ENCODE measurements around the gene IMMP2L. TPM values are rescaled to one million over a fixed set of nuclear protein-coding genes. Genes with fewer than 3 reads are reported as not detected.

The IMMP2L gene
- total RNA-seq, 4 donors from 2014 or later, result 2.6 to 69.1 (median 34.7) TPM

DNA sequence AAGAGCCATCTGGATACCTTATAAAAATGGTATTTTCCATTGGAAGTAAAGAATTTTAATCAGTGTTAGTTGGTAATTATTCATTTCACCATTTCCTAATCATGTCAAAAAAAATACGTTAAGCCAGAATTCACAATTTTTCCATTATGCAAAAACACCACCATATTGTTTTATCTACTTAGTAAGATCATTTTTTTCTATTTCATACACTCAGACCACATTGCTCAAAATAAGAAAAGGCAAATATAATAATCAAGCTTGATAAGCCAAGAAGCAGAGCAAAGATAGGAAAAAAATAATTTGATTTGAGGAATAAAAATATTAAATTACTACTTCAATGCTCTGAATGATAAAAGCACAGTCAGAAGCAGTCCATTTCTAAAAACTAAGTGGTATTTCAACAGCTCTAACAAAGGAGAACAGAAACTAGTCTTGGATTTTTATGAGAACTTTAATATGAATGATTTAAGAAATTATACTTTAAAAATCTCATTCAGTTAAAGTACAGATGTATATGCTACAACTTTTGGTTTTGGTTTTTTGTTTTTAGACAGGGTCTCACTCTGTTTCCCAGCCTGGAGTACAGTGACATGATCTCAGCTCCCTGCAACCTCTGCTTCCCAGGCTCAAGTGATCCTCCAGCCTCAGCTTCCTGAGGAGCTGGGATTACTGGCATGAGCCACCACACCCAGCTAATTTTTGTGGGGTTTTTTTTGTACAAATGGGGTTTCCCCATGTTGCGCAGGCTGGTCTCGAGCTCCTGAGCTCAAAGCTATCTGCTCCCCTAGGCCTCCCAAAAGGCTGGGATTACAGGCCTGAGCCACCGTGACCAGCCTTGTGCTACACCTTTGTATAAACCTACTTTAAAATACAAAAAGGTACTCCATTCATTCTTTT is 424.7 kb downstream of the IMMP2L start:
- Histone ChIP-seq H3K36me3 (no peaks in the 10 kb centered on the region), H3K4me3 (no peak overlapping the region), H3K27me3 (no peaks in the 10 kb centered on the region), H3K27ac (peak overlapping the region in 1 of 2 donors; percentile 20), H3K4me1 (no peaks in the 10 kb centered on the region), H3K9me3 (no peaks in the 10 kb centered on the region)
- no peak for DNase-seq
- TF ChIP-seq POLR2A (IDR thresholded peaks at IDR 0.05), result no peak
- TF ChIP-seq, protein P1, sequence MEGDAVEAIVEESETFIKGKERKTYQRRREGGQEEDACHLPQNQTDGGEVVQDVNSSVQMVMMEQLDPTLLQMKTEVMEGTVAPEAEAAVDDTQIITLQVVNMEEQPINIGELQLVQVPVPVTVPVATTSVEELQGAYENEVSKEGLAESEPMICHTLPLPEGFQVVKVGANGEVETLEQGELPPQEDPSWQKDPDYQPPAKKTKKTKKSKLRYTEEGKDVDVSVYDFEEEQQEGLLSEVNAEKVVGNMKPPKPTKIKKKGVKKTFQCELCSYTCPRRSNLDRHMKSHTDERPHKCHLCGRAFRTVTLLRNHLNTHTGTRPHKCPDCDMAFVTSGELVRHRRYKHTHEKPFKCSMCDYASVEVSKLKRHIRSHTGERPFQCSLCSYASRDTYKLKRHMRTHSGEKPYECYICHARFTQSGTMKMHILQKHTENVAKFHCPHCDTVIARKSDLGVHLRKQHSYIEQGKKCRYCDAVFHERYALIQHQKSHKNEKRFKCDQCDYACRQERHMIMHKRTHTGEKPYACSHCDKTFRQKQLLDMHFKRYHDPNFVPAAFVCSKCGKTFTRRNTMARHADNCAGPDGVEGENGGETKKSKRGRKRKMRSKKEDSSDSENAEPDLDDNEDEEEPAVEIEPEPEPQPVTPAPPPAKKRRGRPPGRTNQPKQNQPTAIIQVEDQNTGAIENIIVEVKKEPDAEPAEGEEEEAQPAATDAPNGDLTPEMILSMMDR (IDR thresholded peaks at IDR 0.05), result no peak
- intact Hi-C loops (cut with DNase I; ENCODE audit: low total_unique reads), result no loop called here

GRCh38 chr7:111132833-111133232 is 429.5 kb downstream of the IMMP2L start:
- Histone ChIP-seq H3K9me3 (no peaks in the 10 kb centered on the region), H3K4me1 (no peaks in the 10 kb centered on the region), H3K27ac (no peak overlapping the region), H3K27me3 (no peaks in the 10 kb centered on the region), H3K36me3 (no peaks in the 10 kb centered on the region), H3K4me3 (no peak overlapping the region)
- TF ChIP-seq, protein P1 (IDR thresholded peaks at IDR 0.05), result no peak
- TF ChIP-seq POLR2A (IDR thresholded peaks at IDR 0.05), result no peak
- intact Hi-C loops (cut with DNase I; ENCODE audit: low total_unique reads), result no loop called here
- DNase-seq, result no peak

GRCh38 chr7:111129435-111129834 is 432.9 kb downstream of the IMMP2L start:
- intact Hi-C loops (cut with DNase I; ENCODE audit: low total_unique reads), result no loop called here
- Histone ChIP-seq H3K27me3 (no peaks in the 10 kb centered on the region), H3K27ac (no peak overlapping the region), H3K4me1 (no peaks in the 10 kb centered on the region), H3K36me3 (no peaks in the 10 kb centered on the region), H3K9me3 (no peaks in the 10 kb centered on the region), H3K4me3 (no peak overlapping the region)
- DNase-seq, result no peak
- TF ChIP-seq, protein P1 (IDR thresholded peaks at IDR 0.05), result no peak
- no peak for TF ChIP-seq POLR2A (IDR thresholded peaks at IDR 0.05)

DNA sequence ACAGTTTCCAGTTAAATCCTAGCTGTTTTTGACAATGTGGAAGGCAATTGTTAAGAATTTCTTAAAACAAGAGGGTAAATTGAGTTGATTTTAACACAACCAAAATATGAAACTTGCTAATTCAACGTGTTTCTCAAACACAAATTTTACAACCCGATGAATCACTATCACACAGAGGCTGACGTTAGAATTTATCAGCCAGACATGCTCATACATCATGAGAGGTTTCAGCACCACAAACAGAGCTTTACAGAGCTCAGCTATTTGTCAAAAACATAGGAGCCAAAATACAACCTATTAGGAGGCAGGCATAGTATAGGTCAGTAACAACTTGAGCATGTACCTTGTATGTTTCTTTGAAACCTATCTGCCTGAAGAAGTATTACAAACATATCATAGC is 435.3 kb downstream of the IMMP2L start:
- Histone ChIP-seq H3K4me1 (no peaks in the 10 kb centered on the region), H3K27ac (no peak overlapping the region), H3K9me3 (no peaks in the 10 kb centered on the region), H3K36me3 (no peaks in the 10 kb centered on the region), H3K27me3 (no peaks in the 10 kb centered on the region), H3K4me3 (no peak overlapping the region)
- TF ChIP-seq, protein P1 (IDR thresholded peaks at IDR 0.05), result no peak
- TF ChIP-seq POLR2A (IDR thresholded peaks at IDR 0.05), result no peak
- intact Hi-C loops (cut with DNase I; ENCODE audit: low total_unique reads), result no loop called here
- no peak for DNase-seq

GRCh38 chr7:111115966-111116365 is 446.3 kb downstream of the IMMP2L start:
- Histone ChIP-seq H3K9me3 (no peaks in the 10 kb centered on the region), H3K36me3 (no peaks in the 10 kb centered on the region), H3K4me1 (no peaks in the 10 kb centered on the region), H3K4me3 (no peak overlapping the region), H3K27ac (no peak overlapping the region), H3K27me3 (no peaks in the 10 kb centered on the region)
- DNase-seq, result no peak
- intact Hi-C loops (cut with DNase I; ENCODE audit: low total_unique reads), result no loop called here
- TF ChIP-seq POLR2A (IDR thresholded peaks at IDR 0.05), result no peak
- TF ChIP-seq, protein P1 (IDR thresholded peaks at IDR 0.05), result no peak

Measured in uterus (tissue), 4 donors.